Right ventricle myocardium inferior (tissue), 1 donor: Measurements from ENCODE around the gene FUT6. TPM values are rescaled to one million over a fixed set of nuclear protein-coding genes. Genes with fewer than 3 reads are reported as not detected.

ENCODE experiments used
- ATAC-seq: fragments of 200-7000 bp; cut with Tn5 transposase; one replicate; pipeline ENCODE4 v1.9.1; 2020; ENCODE audit warnings: mild to moderate bottlenecking, moderate library complexity
- DNase-seq: peaks from one replicate; pipeline ENCODE4 v3.0.0; 2021; ENCODE audit errors: missing footprints
- intact Hi-C: fragments of 100-400 bp; cut with DNase I; formaldehyde crosslinking; loops from one replicate; pipeline ENCODE4 v1.11.0; 2022
- total RNA-seq: library from RNA; stranded (reverse); fragmentation: NEBNext Ultra II Directional; extraction: Animal tissue kit (Norgen Biotek cat#: 25700); gene quantifications from one replicate; pipeline ENCODE4 v1.2.1, GENCODE V29; 2021
- donor health status: DM: no; HTN: yes; CAD: no; lungs with severe emphysema.

Gene FUT6
- total RNA-seq, 1 donor from 2014 or later = not detected

DNA sequence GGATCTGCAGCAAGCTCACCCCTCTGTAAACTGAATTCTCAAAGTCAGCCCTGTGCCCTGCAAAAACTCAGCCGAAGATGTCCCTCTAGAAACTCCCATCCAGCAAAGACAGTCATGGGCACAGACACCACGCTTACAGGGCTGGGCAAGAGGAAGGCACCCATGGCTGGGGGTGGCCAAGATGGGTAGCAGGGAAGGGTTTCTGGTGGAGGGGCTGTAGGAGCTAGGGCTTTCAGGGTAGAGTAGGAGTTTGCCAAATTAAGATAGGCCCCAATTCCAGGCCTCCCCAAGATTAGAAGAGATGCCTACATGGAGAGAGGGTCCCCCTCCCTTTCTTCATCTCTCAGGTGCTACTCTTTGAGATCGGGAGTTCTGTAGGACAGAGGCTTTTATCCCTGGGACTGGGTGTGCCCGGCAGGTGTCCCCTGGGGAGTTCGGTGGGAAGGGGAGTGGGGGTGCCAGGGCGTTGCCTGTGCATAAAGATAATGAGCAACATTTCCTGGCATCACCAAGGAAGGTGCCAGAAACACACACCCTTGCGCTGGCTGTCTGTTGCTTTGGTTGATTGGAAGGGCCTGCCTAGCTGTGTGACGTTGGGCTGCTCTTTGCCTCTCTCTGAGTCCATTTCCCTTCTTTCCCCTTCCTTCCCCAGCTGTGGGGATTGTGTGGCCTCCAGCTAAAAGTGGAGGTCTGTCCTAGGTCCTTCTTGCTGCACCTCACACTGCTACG lies 25.2 kb downstream of the FUT6 start:
- DNase-seq = no peak
- intact Hi-C loops = no loop called here
- no peak for ATAC-seq

DNA sequence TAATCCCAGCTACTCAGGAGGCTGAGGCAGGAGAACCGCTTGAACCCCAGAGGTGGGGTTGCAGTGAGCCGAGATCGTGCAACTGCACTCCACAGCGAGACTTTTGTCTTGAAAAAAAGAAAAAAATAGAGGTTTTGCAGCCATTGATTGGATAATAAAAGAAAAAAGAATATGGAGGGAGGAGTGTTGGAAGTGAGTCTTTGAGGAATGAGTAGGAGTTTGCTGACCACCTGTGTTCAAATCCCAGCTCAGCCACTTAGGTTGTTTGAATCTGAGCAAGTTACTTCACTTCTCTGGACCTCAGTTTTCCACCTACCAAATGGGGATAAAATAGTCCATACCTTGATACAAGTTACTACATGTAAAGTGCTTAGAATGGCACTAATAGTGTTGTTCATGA lies 28.4 kb downstream of the FUT6 start:
- intact Hi-C loops = no loop called here

DNA sequence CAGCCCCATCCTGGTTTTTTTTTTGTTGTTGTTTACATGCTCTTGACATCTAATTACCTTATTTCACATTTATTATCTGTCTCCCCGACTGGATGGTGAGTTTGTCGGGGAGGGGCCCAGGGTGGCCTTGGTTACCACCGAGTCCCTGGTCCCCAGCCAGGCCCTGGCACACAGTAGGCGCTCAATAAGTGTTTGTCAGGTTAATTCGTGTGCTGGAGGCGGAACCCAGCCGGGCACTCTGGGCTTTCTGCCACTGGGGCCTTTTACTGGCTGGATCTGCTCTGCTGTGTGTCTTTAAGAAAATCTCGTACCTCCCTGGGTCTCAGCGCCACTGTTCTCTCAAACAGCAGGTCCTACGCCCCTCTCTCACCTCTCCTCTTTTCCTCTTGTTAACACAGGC lies 30.0 kb downstream of the FUT6 start:
- DNase-seq (no peak), ATAC-seq (no peak)
- intact Hi-C loops = no loop called here

More for the DNA sequence above, 28.4 kb downstream of the FUT6 start:
- DNase-seq = no peak
- no peak for ATAC-seq

DNA sequence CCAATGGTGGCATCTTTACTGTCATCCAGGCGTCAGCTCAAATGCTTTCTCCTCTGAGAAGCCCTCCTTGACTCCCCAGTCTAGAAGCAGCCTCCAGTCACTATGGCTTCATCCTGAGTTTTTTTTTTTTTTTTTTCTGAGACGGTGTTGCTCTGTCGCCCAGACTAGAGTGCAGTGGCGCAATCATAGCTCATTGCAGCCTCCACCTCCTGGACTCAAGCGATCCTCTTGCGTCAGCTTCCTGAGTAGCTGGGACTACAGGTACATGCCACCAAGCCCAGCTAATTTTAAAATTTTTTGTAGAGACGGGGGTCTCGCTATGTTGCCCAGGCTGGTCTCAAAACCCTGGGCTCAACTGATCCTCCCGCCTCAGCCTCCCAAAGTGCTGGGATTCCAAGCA lies 30.4 kb downstream of the FUT6 start:
- DNase-seq (no peak), ATAC-seq (no peak)
- intact Hi-C loops = no loop called here

DNA sequence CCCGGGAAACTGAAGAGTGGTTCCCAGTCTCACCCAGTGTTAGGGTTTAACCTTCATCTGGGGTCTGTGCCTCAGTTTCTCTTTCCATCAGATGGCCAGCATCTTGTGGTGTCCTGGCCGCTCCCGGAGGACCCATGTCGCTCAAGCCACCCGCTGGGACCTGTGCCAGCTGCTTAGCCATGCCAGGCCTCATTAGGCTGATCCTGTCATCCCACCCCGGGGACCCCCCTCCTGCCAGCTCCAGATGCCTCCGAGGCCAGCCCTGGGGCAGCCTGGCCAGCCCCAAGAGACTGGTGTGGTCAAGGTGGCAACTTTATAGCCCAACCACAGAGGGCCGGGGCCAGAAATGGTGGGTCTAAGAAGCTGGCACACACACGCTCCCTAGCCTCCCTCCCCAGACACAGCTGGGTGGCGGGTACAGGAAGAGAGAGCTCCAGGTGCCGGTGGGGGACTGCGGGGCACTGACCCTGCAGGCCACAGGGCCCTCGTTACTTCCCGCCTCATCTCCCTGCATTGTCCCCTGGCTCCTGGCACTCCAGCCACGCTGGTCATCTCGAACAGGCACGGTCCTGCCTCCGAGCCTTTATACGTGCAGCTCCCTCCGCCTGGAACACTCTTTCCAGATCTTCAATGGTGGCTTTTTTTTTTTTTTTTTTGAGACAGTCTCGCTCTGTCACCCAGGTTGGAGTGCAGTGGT lies 31.2 kb downstream of the FUT6 start:
- ATAC-seq (no peak), DNase-seq (no peak)
- intact Hi-C loops = no loop called here

DNA sequence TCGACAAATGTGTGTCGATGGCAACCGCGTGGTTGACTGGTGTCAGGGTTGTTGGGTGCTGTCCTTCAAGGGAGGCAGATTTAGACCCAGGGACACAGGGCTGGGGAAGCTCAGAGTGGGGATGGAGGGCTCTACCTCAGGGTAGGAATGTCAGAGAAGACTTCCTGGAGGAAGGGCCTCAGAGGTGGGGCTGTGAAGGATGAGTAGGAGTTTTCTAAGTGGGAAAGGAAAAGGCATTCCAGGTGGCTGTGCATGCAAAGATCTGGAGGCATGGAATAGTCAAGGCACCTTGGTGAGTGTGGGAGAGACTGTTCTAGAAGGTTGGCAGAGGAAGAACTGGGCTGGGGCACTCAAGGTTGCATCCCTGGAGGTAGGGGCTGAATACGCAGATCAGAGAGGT lies 32.6 kb downstream of the FUT6 start:
- DNase-seq (no peak), ATAC-seq (no peak)
- intact Hi-C loops = loop anchor here (1.0 kb wide), 1 partner anchor 215 kb away; no protein-coding TSS in a partner anchor

DNA sequence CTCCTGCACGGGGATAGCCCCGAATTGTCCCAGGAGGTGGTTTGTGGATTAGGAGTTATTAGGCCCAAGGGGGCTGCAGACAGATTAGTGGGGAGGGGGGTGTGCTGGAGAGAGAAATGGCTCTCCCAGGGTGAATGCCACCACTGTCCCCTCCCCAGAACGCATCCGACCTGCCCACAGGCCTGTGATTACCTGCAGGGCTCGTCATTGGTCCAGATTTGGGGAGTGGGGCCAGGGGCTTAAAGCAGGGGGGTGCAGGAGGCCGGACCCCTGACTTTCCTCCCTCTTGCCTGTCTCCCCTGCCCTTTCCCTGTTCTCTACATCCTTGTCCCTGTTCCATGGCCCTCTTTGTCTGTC lies 33.4 kb downstream of the FUT6 start:
- DNase-seq = no peak
- ATAC-seq = no peak
- intact Hi-C loops = loop anchor here (1.0 kb wide), 1 partner anchor 216 kb away; no protein-coding TSS in a partner anchor

DNA sequence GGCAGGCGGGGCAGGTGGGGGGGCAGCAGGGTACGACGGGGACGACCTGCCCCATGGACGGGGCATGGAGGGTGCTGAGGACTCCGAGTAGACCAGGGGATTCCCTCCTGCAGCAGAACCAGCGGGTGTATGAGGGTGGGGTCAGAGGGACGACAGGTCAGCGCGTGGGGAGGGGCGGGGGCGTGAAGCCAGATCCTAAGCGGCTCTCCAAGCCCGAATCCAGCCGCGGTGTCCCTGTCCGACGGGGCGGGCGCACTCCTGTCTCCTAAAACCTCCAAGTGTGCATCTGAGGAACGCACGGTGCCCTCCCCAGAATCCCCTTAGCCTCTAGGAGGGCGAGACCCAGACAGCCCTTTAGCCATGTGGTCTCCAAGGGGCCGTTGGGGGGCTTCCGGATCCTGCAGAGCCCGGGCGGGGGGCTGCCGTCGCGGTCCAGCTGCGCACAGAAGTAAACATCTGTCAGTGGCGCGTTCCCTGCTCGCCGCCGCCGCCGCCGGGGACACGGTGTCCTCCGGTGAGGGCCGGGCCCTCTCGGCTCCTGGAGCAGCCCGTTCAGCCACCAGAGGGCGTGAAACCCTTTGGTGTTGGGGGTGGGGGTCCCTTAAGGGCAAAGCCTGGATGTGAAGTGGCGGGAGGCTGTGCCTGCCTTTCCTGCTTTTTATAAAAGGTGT lies 33.9 kb downstream of the FUT6 start:
- ATAC-seq (peak; percentile 64), DNase-seq (no peak)
- intact Hi-C loops = loop anchor here (1.0 to 2.0 kb wide), 2 partner anchors 21 to 217 kb away; no protein-coding TSS in a partner anchor

DNA sequence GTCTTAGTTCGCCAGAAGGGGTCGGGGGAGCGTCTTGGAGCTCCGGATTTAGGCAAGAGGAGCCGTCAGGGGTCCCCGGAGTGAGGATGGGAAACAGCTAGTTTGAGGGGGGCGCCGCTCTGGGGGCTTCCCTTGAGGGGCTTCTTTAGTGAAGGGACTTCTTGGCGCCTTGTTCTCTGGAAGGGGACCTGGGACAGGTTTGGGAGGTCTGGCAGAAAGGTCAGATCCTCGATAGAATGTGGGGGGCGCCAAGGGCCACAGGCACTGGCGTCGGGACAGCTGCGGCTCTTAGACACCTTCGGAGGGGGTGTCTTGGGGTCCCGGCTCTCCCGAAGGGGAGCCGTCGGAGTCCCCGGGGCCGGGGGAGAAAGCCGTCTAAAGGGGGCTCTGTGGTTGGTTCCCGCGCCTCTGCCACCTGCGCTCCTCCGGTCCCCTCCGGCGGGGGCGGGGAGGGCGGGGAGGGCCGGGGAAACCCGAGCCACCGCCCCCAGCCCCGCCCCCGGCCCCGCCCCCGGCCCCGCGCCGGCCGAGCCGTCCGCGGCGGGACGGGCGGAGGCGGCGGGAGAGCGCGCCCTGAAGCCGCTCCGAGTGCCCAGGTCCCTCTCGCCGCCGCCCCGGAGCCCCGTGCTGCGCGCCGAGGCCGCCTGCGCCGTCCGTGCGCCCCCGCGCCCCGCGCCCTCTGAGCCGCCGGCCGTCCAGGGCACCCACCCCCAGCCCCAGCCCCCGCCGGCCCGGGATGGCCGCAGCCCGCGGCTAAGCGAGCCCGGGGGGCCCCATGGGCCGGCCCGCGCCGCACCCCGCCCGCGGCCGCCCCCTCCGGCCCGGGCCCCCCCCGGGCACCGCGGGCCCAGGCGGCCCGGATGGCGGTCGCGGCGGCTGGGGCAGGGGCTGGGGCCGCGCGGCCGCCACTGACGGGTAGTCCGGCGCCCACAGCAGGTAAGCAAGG lies 34.7 kb downstream of the FUT6 start, which contains the start of gene NRTN:
Gene NRTN (plus strand): TSS at position 552 of the 946 bp plus-strand sequence. CDS start 19,099 bp downstream, outside the sequence.
- ATAC-seq = peak; percentile 55
- no peak for DNase-seq
- intact Hi-C loops = loop anchor here (1.0 to 2.0 kb wide), 2 partner anchors 22 to 88 kb away; no protein-coding TSS in a partner anchor

DNA sequence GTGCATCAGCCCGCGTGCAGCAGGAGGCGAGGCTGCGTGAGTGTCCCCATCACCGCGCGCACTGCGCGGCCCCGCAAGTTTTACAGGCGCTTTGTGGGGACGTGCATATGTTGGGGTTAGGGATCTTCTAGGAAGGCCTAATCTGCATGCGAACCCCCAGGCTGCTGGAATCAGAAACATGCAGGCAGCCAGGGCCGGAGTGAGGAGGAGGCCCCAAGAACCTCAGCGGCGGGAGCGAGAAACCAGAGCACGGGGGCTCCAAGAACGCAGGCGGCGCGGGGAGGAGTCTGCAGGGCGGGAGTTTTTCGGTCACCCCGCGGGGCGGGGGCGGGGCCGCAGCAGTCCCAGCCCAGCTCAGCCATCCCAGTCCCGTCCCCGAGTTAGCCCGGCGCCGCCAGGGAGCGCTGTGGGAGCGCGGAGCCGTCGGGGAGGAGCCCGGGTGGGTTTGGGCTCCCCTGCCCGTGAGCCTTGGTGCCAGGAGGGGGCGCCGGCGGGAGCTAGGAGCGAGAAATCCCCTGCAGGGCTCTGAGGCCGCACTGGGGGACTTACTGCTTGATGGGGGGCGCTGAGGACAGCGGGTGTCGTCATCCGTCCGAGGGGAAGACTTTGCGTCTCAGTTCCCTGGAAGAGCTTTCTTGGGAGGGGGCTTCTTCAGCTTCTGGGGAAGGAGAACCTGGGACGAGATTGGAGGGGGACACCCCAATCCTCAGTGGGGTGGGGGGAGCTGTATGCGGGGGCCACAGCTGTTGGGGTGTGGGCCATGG lies 35.6 kb downstream of the FUT6 start:
- ATAC-seq (peak; percentile 87), DNase-seq (peak; percentile 92)
- intact Hi-C loops = loop anchor here (1.0 to 2.0 kb wide), 2 partner anchors 23 to 88 kb away; no protein-coding TSS in a partner anchor

DNA sequence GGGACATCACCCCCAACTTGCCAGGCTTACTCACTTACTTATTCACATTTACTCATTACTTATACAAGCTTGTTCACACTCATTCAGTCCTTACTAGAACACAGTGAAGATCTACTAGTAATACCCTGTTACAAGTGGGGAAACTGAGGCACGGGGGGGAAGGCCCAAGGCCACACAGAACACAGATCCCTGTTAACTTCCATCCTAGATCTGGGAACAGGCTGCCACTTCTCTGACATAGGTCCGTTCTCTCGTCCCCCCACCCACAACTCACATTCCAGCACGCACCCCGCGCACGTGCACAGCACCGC lies 36.1 kb downstream of the FUT6 start:
- DNase-seq = no peak
- intact Hi-C loops = no loop called here
- ATAC-seq = no peak

DNA sequence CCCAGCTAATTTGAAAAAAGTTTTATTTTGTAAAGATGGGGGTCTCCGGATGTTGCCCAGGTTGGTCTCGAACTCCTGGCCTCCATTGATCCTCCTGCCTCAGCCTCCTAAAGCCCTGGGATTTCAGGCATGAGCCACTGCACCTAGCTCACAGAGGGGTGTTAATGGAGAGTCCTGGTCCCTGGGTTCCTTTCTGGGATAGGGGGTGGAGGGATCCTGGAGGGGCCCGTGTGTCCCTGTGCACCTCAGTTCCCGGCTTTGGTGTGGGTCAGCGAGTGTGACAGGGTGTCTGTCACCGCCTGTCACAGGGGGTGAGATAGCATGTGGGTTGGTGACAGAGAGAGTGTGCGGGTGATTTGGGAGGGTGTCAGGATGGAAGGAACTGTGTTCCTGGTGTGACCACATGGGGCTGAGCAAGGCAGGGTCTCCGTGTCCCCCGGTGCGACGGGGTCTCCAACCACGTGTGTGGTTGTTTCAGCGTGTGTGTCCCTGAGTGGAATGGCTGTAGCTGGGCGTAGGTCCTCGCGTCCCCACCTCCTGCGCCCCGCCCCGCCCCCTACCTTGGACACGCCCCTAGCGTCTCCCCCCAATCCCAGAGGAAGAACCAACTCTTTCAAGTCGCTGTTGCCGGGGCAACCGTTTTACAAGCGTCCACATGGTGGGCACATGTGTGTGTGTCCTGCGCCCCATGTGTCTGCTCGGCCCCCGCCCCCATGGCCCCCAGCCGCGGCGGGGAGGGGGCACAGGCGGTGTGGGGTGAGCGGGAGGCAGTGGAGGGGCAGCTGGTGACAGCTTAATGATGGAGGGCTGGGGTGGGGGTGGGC lies 37.5 kb downstream of the FUT6 start:
- intact Hi-C loops = no loop called here
- DNase-seq = no peak

DNA sequence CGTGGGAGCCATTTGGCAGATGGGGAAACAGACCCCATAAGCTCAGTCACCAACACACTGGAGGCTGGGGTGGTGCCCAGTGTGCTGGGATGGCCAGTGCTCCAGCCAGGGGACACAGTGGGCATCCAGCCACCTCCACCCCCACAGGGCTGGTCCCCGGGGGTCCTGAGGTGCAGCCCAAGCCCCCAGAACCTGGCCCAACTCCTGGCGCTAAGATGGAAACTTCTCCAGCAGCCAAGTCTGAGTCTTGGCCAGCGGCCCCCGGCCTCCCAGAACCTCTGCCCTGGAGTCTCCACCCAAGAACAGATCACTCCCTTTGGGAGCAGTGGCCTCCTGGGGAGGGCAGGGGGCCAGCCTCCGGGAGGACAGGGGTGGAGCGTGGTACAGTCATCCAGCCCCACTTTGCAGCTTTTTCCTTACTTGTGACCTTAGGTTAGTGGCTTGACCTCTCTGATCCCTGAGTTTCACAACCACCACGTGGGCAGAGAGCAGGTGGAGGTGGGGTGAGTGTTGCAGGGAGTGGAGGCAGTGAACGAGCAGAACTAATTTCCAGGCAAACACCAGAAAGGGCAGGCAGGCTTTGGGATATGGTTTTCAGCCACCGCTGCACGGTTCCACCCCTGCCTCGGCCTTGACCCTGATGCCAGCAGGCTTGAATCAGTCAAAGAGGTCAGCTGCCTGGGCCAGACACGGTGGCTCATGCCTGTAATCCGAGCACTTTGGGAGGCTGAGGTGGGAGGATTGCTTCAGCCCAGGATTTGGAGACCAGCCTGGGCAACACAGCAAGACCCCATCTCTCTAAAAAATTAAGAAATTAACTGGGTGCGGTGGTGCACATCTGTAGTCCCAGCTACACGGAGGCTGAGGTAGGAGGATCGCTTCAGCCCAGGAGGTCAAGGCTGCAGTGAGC lies 38.9 kb downstream of the FUT6 start:
- ATAC-seq (no peak), DNase-seq (no peak)
- intact Hi-C loops = no loop called here

More for the DNA sequence above, 37.5 kb downstream of the FUT6 start:
- ATAC-seq = no peak

DNA sequence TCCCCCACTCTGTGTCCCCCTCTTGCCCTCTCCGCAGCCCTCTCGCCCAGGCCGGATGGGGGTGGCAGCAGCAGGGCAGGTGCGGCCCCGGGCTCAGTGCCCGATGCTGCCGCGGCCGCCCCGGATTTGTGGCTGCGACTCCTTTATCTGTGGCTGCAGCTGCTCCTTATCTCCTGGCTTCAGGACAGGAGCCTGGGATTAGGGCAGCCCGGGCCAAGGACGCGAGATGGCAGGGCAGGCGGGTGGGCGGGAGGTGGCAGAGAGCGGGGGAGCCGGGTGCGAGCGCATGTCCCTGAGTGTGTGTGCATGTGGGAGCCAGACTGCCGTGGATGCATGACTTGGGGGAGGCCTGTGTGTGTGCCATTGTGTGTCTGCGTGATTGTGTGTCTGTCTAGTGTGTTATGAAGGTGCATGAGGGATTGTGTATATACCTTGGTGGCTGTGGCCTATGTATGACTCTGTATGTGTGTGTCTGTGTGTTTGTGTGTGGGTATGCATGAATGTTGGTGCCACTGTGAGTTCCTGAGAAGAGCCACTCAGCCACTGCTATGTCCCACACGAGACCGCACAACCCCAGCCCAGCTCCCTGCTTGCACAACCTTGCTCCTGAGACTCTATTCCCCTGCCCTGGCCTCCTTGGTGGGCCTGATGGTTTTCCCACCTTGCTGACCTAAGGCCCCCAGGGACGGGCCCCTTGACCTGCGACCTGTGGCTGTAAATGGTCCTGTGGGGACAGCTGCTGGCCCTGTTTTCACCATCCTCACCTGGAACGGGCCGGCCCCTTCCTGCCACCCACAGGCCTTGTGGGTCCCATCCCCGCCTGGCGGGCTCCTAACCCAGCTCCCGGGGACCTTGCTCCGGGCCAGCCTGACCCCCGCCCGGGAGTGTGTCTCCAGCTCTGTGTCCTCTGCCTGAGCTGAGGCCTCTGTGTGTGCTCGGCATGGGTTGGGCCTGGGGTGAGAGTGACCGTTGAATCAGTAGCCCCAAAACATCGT lies 40.0 kb downstream of the FUT6 start:
- intact Hi-C loops = no loop called here
- ATAC-seq (peak; percentile 33), DNase-seq (no peak)

DNA sequence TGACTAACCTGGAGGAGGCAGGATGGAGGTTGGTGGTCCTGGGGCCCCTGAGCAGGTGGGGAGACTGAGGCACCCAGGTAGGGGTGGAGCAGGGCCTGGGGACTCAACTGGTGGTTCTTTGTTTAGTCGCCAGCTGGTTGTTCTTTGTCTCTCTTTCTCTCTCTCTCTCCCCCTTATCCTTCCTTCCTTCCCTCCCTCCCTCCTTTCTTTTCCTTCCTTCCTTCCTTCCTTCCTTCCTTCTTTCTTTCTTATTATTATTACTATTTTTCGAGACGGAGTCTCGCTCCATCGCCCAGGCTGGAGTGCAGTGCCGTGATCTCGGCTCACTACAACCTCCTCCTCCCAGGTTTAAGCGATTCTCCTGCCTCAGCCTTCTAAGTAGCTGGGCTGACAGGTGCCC lies 41.3 kb downstream of the FUT6 start:
- ATAC-seq (no peak), DNase-seq (no peak)
- intact Hi-C loops = no loop called here
